ENCODE data around the gene PSMB9.
"Not testable (repeated sequence)": the region's sequence is repeated elsewhere in the genome, so short reads cannot be mapped to it uniquely, and the experiment has no call there.

PSMB9 gene

GRCh38 chr6:32865724-32866443 is 11.9 kb downstream of the PSMB9 start:
- Histone ChIP-seq H3K4me3 (no peak overlapping the region), H3K36me3 (no peaks in the 10 kb centered on the region), H3K4me1 (peaks cover 0 to 4% (median 2%) of the 10 kb centered on the region in 4 donors), H3K27me3 (peaks cover 0 to 8% of the 10 kb centered on the region in 2 donors), H3K27ac (no peak overlapping the region), H3K9me3 (no peaks in the 10 kb centered on the region)
- no peak for TF ChIP-seq CTCF (IDR thresholded peaks at IDR 0.05)
- intact Hi-C loops (cut with DNase I; ENCODE audit: low total_unique reads), result loop anchor here (5.0 kb wide), 1 partner anchor 39 kb away; no protein-coding TSS in a partner anchor
- DNase-seq, result no peak

- Histone ChIP-seq H3K9me3 (no peaks in the 10 kb centered on the region), H3K27me3 (peaks cover 0 to 8% of the 10 kb centered on the region in 2 donors), H3K4me3 (no peak overlapping the region), H3K4me1 (no peaks in the 10 kb centered on the region), H3K36me3 (no peaks in the 10 kb centered on the region), H3K27ac (no peak overlapping the region)
- TF ChIP-seq CTCF (IDR thresholded peaks at IDR 0.05), result no peak
- intact Hi-C loops (cut with DNase I; ENCODE audit: low total_unique reads), result loop anchor here (5.0 kb wide), 1 partner anchor 40 kb away; no protein-coding TSS in a partner anchor
- no peak for DNase-seq
Observed at GRCh38 chr6:32867022-32867477, 13.1 kb downstream of the PSMB9 start.

- intact Hi-C loops (cut with DNase I; ENCODE audit: low total_unique reads), result loop anchor here (5.0 kb wide), 1 partner anchor 40 kb away; no protein-coding TSS in a partner anchor
- Histone ChIP-seq H3K27me3 (peaks cover 0 to 8% of the 10 kb centered on the region in 2 donors), H3K36me3 (no peaks in the 10 kb centered on the region), H3K4me3 (no peak overlapping the region), H3K9me3 (no peaks in the 10 kb centered on the region), H3K4me1 (no peaks in the 10 kb centered on the region), H3K27ac (no peak overlapping the region)
- DNase-seq, result no peak
- TF ChIP-seq CTCF (IDR thresholded peaks at IDR 0.05), result no peak
Observed at GRCh38 chr6:32867554-32868256, 13.7 kb downstream of the PSMB9 start.

GRCh38 chr6:32868257-32868788 is 14.3 kb downstream of the PSMB9 start:
- no peaks in the 10 kb centered on the region for H3K9me3 ChIP-seq
- intact Hi-C loops (cut with DNase I; ENCODE audit: low total_unique reads), result loop anchor here (5.0 kb wide), 1 partner anchor 41 kb away; no protein-coding TSS in a partner anchor
- no peaks in the 10 kb centered on the region for H3K36me3 ChIP-seq
- H3K4me3 ChIP-seq, result no peak overlapping the region
- H3K27ac ChIP-seq, result no peak overlapping the region
- TF ChIP-seq CTCF (IDR thresholded peaks at IDR 0.05), result peak; percentile 85 to 93
- DNase-seq, result peak; percentile 71 to 83
- peaks cover 0 to 11% of the 10 kb centered on the region in 2 donors for H3K27me3 ChIP-seq
- H3K4me1 ChIP-seq, result no peaks in the 10 kb centered on the region

GRCh38 chr6:32873947-32874346 is 20.0 kb downstream of the PSMB9 start:
- H3K4me3 ChIP-seq, H3K36me3 ChIP-seq, H3K27ac ChIP-seq, H3K9me3 ChIP-seq, DNase-seq, H3K4me1 ChIP-seq: not testable (repeated sequence)
- intact Hi-C loops (cut with DNase I; ENCODE audit: low total_unique reads), result loop anchor here (5.0 kb wide), 1 partner anchor 37 kb away; the partner anchor contains the start of gene TAP2
- peaks cover 0 to 35% of the 10 kb centered on the region in 2 donors for H3K27me3 ChIP-seq
